Stimulated activated CD4-positive, alpha-beta T cell treated with anti-CD3 and anti-CD28 coated beads, TNF-alpha, amount 100 ng/mL, for 1 hour (primary cell): ENCODE data around the gene KCNAB2.

Experiments
- DNase-seq, 3 donors: peaks; one replicate each; pipeline ENCODE4 v3.0.0-alpha.2; 2020; ENCODE audit warnings: low read depth in 3 of 3, low spot score in 1 of 3

Gene KCNAB2

DNA sequence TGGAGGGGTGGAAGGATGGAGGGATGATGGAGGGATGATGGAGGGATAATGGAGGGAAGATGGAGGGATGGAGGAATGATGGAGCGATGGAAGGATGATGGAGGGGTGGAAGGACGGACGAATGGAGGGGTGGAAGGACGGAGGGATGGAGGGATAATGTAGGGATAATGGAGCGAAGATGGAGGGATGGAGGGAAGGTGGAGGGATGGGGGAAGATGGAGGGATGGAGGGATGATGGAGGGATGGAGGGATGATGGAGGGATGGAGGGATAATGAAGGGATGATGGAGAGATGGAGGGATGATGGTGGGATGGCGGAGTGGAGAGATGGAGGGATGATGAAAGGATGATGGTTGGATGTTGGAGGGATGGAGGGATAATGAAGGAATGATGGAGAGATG is 61.3 kb downstream of the KCNAB2 start:
- DNase-seq = no peak

GRCh38 chr1:6107409-6108356 is 62.0 kb downstream of the KCNAB2 start:
- no peak for DNase-seq

DNA sequence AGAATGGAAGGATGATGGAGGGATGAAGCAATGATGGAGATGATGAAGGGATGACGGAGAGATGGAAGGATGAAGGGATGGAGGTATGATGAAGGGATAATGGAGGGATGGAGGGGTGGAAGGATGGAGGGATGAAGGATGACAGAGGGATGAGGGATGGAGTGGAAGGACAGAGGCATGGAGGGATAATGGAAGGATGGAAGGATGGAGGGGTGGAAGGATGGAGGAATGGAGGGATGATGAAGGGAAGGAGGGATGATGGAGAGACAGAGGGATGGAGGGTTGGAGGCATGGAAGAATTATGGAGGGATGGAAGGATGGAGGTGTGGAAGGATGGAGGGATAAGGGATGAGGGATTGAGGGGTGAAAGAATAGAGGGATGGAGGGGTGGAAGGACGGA is 62.8 kb downstream of the KCNAB2 start:
- no peak for DNase-seq

DNA sequence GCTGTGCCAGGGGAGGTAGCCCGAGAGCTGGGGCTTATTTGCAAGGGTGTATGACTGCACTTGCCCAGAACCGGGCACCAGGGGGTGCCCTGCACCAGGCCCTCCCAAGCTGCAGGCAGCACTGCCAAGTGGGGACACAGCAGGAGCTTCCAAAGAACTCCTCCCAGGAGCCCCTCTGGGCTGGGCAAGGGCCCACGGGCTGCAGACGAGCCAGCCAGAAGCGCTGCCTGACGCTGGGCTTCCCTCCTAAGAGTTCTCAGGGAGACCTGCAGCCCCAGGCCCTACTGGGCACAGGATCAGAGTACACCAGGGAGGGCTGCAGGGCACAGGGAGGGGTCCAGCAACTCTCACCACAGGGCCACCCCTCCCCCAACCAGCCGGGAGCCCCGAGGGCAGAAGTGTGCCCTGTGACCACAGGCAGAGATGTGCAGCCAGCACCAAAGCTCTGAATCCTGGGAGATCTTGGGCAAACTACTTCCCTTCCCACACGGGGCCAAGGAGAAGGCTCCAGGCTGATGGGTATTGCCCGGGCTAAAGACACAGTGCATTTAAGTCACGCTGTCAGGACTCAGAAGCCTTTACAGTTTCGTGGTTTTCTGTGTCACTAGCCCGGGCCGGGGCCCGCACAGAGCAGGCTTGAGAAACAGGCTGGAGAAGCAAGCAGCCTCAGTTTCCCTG is 63.4 kb downstream of the KCNAB2 start:
- DNase-seq = no peak

DNA sequence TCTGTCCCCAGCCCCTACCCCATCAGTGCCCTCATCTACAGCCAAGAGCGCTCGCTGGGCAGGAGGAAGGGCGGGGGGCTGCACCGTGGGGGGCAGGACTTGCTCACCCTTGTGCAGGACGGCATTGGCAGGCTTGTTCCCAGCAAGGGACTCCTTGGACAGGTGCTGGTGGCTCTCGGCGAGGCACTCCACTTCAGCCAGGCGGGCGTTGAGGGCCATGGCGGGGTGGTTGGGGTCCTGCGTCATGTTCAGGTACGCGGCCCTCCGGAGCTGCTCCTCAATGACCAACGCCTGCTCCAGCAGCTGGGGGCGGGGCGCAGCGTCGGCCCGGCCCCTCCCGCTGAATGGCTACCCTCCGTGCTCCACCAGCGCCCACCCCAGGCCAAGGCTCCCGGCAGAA is 64.0 kb downstream of the KCNAB2 start:
- DNase-seq = no peak

DNA sequence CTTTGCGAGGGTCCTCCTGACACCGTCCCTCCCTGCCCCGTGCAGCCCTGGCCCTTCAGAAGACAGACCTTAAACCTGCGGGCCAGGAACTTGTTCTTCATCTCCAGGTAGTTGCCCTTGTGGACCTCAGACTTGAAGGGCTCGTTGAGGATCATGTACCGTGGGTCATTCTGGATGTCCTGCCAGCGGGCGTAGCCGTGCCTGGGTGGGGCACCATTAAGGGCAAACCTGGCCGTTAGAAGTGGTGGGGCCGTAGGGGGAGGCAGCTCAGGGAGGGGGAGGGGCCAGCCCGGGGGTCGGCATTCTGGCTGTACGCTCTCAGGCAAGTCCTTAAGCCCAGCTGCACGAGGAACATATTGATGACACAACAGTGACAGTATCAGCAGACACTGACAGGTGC is 64.6 kb downstream of the KCNAB2 start:
- no peak for DNase-seq

- DNase-seq = no peak
These were observed 65.9 kb downstream of the KCNAB2 start for GRCh38 chr1:6111571-6111970.

DNA sequence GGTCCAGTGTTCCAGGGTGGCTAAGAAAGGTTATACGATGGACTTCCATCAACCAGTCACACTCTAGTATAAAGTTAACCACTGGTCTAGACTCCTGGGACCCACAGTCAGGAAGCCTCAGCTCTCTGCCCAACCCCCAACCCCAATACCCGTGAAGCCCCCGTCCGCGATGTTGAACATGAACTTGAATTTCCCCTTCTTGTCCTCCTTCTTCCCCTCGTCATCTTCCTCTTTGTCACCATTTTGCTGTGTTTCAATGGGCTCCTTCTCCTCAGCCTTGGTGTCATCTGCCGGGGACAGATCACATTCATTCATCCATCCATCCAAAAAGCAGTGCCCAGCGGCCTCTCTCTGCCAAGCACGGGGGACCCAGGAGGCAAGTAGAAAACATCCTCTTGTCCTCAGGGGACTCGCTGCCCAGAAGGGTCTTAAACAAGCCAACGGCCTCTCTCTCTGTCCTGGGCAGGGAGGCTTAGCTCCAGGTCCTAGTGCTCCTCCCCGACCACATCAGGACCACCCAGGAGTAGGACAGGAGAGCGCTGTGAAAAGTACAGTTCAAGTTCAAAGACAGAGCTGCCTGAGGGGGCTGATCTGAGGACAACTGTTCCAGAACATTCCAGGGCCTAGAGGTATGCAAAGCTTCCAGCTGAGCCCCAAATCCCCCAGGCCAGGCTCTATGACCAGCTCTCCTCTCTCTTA is 66.5 kb downstream of the KCNAB2 start:
- DNase-seq = no peak

DNA sequence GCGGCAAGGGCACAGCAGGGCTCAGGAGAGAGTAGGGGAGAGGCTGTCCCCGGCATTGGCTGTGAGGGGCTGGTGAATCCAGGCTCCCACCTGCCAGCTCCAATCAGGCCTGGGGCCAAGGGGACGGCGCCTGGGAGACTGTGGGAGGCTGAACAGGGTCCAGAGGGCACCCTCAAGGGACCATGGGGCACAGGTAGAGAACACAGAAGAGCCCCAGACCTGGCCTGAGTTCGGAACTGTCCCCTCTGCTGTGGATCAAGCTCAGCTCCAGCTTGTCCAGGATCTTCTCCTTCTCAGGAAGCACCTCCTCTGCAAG is 67.0 kb downstream of the KCNAB2 start:
- DNase-seq = no peak

GRCh38 chr1:6113116-6113515 is 67.4 kb downstream of the KCNAB2 start:
- DNase-seq = no peak

DNA sequence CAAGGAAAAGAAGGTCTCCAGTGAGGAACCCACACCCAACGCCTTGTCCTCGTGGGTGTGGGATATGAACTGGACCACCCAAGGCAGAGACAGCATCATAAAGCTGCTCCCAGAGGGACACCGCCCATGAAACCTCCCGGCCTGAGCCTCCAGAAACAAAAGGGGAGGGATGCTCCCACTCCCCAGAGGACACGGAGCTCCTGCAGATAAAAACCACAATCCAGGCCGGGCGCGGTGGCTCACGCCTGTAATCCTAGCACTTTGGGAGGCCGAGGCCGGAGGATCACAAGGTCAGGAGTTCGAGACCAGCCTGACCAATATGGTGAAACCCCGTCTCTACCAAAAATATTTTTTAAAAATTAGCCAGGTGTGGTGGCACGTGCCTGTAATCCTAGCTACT is 68.1 kb downstream of the KCNAB2 start:
- DNase-seq = no peak

DNA sequence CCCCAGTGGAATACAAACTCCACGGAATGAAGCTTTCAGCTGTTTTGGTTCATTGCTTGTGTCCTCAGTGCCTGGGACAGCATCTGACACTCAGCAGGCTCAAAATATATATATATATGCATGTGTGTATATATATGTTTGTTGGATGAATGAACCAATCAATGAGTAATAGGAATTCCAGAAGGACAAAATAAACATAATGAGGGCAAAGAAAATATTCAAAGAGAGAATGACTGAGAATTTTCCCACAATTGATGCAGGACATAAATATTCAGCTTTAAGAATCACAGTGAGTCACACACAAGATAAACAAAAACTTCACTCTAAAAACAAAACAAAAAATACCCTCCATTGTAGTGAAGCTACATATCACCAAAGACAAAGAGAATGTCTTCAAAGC is 70.4 kb downstream of the KCNAB2 start:
- no peak for DNase-seq

- no peak for DNase-seq
These were observed 71.4 kb downstream of the KCNAB2 start for GRCh38 chr1:6117064-6117463.

DNA sequence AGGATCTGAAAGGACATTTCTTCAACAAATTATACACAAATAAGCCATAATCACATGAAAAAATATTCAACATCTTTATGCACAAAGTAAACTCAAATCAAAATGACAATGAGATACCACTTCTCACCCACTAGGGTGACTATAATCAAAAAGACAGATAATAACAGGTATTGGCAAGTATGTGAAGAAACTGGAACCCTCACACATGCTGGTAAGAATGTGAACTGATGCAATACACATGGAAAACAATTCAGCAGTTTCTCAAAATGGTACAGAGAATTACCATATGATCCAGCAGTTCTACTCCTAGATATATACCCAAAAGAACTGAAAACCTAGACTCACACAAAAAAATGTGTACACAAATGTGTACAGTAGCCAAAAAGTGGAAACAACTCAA is 71.9 kb downstream of the KCNAB2 start:
- DNase-seq = no peak

DNA sequence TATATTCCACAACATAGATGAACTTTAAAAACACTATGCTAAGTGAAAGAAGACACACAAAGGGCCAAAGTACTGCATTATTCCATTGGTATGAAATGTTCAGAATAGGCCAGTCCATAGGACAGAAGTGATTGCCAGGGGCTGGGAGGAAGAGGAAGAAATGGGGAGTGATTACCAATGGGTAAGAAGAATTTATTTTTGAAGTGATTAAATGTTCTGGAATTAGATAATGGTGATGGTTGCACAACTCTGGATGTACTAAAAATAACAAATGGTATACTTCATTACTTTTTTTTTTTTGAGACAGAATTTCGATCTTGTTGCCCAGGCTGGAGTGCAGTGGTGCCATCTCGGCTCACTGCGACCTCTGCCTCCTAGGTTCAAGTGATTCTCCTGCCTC is 72.7 kb downstream of the KCNAB2 start:
- DNase-seq = no peak

DNA sequence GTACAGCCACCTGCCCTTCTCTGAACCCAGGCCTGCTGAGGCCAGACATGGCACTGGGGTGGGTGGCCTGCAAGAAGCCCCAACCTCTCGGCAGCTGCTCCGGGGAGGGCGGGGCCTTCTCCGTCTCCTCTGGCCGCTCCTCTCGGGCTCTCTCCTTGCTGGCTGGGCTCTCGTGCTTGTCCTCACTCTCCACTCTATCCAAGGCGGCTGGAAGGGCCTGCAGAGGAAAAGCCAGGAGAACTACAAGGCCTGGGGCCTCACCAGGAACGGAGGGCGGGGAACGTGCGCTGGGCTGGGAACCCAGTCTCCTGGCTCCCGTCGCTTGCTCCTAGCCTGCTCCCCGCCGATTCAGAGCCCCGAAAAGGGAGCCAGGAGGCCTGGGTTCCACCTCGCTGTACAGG is 75.3 kb downstream of the KCNAB2 start:
- DNase-seq = no peak

GRCh38 chr1:6121651-6122370 is 76.1 kb downstream of the KCNAB2 start:
- no peak for DNase-seq

GRCh38 chr1:6123083-6123482 is 77.4 kb downstream of the KCNAB2 start:
- no peak for DNase-seq

GRCh38 chr1:6123816-6124215 is 78.1 kb downstream of the KCNAB2 start:
- DNase-seq = no peak

- no peak for DNase-seq
These were observed 78.7 kb downstream of the KCNAB2 start for GRCh38 chr1:6124341-6124740.

GRCh38 chr1:6124746-6125365 is 79.2 kb downstream of the KCNAB2 start:
- DNase-seq = no peak
